NT2/D1 (cell line): ENCODE results near the gene TAX1BP3.

ENCODE experiments used
- SUZ12 ChIP-seq: IDR thresholded peaks from 2 replicates; pipeline ENCODE4 v1.6.1; 2011; ENCODE audit not compliant: insufficient read length, insufficient read depth; ENCODE audit errors: extremely low read depth
- YY1 ChIP-seq: IDR thresholded peaks from 2 replicates; pipeline ENCODE4 v1.6.1; 2011; ENCODE audit not compliant: insufficient read length, insufficient read depth
- ZNF274 ChIP-seq: IDR thresholded peaks from 2 replicates; pipeline ENCODE4 v1.6.1; 2011; ENCODE audit warnings: mild to moderate bottlenecking, low read depth, low read length

- TF ChIP-seq YY1 = peak; percentile 78
- no peak for TF ChIP-seq ZNF274
- TF ChIP-seq SUZ12 = no peak
Observed at GRCh38 chr17:3668279-3669084, at the start of gene TAX1BP3, which contains the start of gene EMC6.
